Measurements from ENCODE around the gene PTPRG.

- TF ChIP-seq CTCF (IDR thresholded peaks at IDR 0.05) = no peak
- no peak for TF ChIP-seq POLR2AphosphoS5 (IDR thresholded peaks at IDR 0.05; ENCODE audit: low read depth, low read length)
- TF ChIP-seq SIN3A (IDR thresholded peaks at IDR 0.05; ENCODE audit: borderline replicate concordance, insufficient read depth, low read depth, low read length) = no peak
- no peak for TF ChIP-seq REST (IDR thresholded peaks at IDR 0.05; ENCODE audit: insufficient read depth in 1 of 2, low read depth in 2 of 2, low read length in 1 of 2)
- no peak for TF ChIP-seq TCF7L2 (IDR thresholded peaks at IDR 0.05; ENCODE audit: low read depth, low read length)
Measured at GRCh38 chr3:61526308-61526707, 35.1 kb upstream of the PTPRG start.

Data from Panc1 (cell line).